ENCODE results near the gene SPTY2D1.

Gene SPTY2D1

DNA sequence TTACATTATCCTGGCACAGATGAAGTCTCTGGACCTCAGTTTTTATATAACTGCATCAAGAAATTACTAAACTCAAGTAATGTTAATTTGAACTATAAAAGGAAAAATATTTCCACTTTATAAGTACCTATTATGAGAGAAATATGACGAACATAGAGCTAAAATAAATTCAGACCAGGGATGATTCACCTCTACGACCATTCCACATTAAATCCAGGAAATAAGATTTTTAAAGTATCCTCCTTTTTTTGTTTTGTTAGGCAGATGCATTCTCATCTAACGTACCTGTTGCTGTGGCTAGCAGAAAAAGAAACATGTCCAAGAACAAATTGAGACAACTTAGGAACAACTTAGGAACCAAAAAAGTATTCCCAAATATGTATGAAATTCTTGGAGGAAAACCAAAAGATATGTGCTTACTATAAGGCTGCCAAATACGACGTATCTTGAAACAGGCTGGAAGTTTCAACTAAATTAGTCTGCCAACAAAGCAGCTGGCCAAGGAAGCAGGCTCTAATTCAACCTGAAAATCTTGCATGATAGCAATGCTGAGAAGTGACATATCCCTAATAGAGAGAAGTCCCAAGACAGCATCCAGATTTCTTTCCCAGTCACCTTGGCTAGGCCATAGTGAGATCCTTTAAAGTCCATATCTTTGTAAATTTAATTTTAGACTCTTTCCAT is 15.7 kb downstream of the SPTY2D1 start:
- Histone ChIP-seq H3K4me3 (ENCODE audit: low read depth, low read length) (no peak overlapping the region), H3K4me1 (ENCODE audit: control insufficient read depth in 1 of 2, insufficient read depth in 2 of 2, low read length in 2 of 2) (no peaks in the 10 kb centered on the region), H2BK12ac (ENCODE audit: low read length) (no peak overlapping the region), H3K79me2 (ENCODE audit: control insufficient read depth, insufficient read depth, low read length, poor library complexity) (no peaks in the 10 kb centered on the region), H3K23ac (ENCODE audit: low read length) (no peak overlapping the region), H3K27me3 (ENCODE audit: insufficient read depth, low read length) (no peaks in the 10 kb centered on the region), H2BK120ac (ENCODE audit: insufficient read depth, low read length, poor library complexity) (no peak overlapping the region), H2AK5ac (ENCODE audit: low read length) (no peak overlapping the region), H3K4ac (ENCODE audit: low read depth, low read length) (no peak overlapping the region), H4K91ac (ENCODE audit: low read depth, low read length) (no peak overlapping the region), H3K14ac (ENCODE audit: low read length) (no peak overlapping the region), H3K79me1 (ENCODE audit: low read length) (no peaks in the 10 kb centered on the region), H3K9me3 (ENCODE audit: insufficient read depth, low read depth, low read length) (peaks cover 2% of the 10 kb centered on the region), H3K9ac (ENCODE audit: low read length) (no peak overlapping the region), H4K12ac (ENCODE audit: low read depth, low read length) (no peak overlapping the region), H3K27ac (ENCODE audit: low read depth, low read length) (no peak overlapping the region), H2BK5ac (ENCODE audit: low read depth, low read length, poor library complexity) (no peak overlapping the region), H3K18ac (ENCODE audit: low read length) (no peak overlapping the region), H2AFZ (ENCODE audit: insufficient read depth, low read length, poor library complexity) (no peak overlapping the region), H3K36me3 (ENCODE audit: control insufficient read depth in 1 of 2, insufficient read depth in 2 of 2, low read length in 2 of 2) (peaks cover 14 to 15% of the 10 kb centered on the region in 2 experiments), H3K4me2 (ENCODE audit: low read length) (no peak overlapping the region), H4K8ac (ENCODE audit: low read depth, low read length) (no peak overlapping the region)
- DNase-seq = no peak
- WGBS (ENCODE audit: extremely low coverage, insufficient coverage, insufficient read length) = no CpG with 5 or more reads among the region's 5 CpGs

GRCh38 chr11:18617688-18618341 is 16.3 kb downstream of the SPTY2D1 start:
- Histone ChIP-seq H3K4me2 (ENCODE audit: low read length) (no peak overlapping the region), H3K23ac (ENCODE audit: low read length) (no peak overlapping the region), H3K9ac (ENCODE audit: low read length) (no peak overlapping the region), H4K91ac (ENCODE audit: low read depth, low read length) (no peak overlapping the region), H2BK120ac (ENCODE audit: insufficient read depth, low read length, poor library complexity) (no peak overlapping the region), H3K18ac (ENCODE audit: low read length) (no peak overlapping the region), H3K79me1 (ENCODE audit: low read length) (no peaks in the 10 kb centered on the region), H3K27ac (ENCODE audit: low read depth, low read length) (no peak overlapping the region), H2BK12ac (ENCODE audit: low read length) (no peak overlapping the region), H3K9me3 (ENCODE audit: insufficient read depth, low read depth, low read length) (peaks cover 2% of the 10 kb centered on the region), H3K4me1 (ENCODE audit: control insufficient read depth in 1 of 2, insufficient read depth in 2 of 2, low read length in 2 of 2) (no peaks in the 10 kb centered on the region), H4K8ac (ENCODE audit: low read depth, low read length) (no peak overlapping the region), H3K14ac (ENCODE audit: low read length) (no peak overlapping the region), H4K12ac (ENCODE audit: low read depth, low read length) (no peak overlapping the region), H2AK5ac (ENCODE audit: low read length) (no peak overlapping the region), H3K79me2 (ENCODE audit: control insufficient read depth, insufficient read depth, low read length, poor library complexity) (no peaks in the 10 kb centered on the region), H3K4ac (ENCODE audit: low read depth, low read length) (no peak overlapping the region), H3K4me3 (ENCODE audit: low read depth, low read length) (no peak overlapping the region), H2AFZ (ENCODE audit: insufficient read depth, low read length, poor library complexity) (no peak overlapping the region), H3K27me3 (ENCODE audit: insufficient read depth, low read length) (no peaks in the 10 kb centered on the region), H2BK5ac (ENCODE audit: low read depth, low read length, poor library complexity) (no peak overlapping the region), H3K36me3 (ENCODE audit: control insufficient read depth in 1 of 2, insufficient read depth in 2 of 2, low read length in 2 of 2) (peaks cover 15 to 16% of the 10 kb centered on the region in 2 experiments)
- DNase-seq = no peak
- WGBS (ENCODE audit: extremely low coverage, insufficient coverage, insufficient read length) = no CpG with 5 or more reads among the region's 10 CpGs

GRCh38 chr11:18615628-18616392 is 18.3 kb downstream of the SPTY2D1 start:
- Histone ChIP-seq H2BK120ac (ENCODE audit: insufficient read depth, low read length, poor library complexity) (no peak overlapping the region), H3K23ac (ENCODE audit: low read length) (no peak overlapping the region), H3K14ac (ENCODE audit: low read length) (no peak overlapping the region), H3K36me3 (ENCODE audit: control insufficient read depth in 1 of 2, insufficient read depth in 2 of 2, low read length in 2 of 2) (peaks cover 19 to 20% of the 10 kb centered on the region in 2 experiments), H3K27me3 (ENCODE audit: insufficient read depth, low read length) (no peaks in the 10 kb centered on the region), H4K12ac (ENCODE audit: low read depth, low read length) (no peak overlapping the region), H3K9me3 (ENCODE audit: insufficient read depth, low read depth, low read length) (no peaks in the 10 kb centered on the region), H3K9ac (ENCODE audit: low read length) (no peak overlapping the region), H2BK12ac (ENCODE audit: low read length) (no peak overlapping the region), H3K27ac (ENCODE audit: low read depth, low read length) (no peak overlapping the region), H3K4me2 (ENCODE audit: low read length) (no peak overlapping the region), H3K79me1 (ENCODE audit: low read length) (no peaks in the 10 kb centered on the region), H3K79me2 (ENCODE audit: control insufficient read depth, insufficient read depth, low read length, poor library complexity) (no peaks in the 10 kb centered on the region), H3K4me1 (ENCODE audit: control insufficient read depth in 1 of 2, insufficient read depth in 2 of 2, low read length in 2 of 2) (no peaks in the 10 kb centered on the region), H2AK5ac (ENCODE audit: low read length) (no peak overlapping the region), H4K91ac (ENCODE audit: low read depth, low read length) (no peak overlapping the region), H2AFZ (ENCODE audit: insufficient read depth, low read length, poor library complexity) (no peak overlapping the region), H3K4ac (ENCODE audit: low read depth, low read length) (no peak overlapping the region), H4K8ac (ENCODE audit: low read depth, low read length) (no peak overlapping the region), H2BK5ac (ENCODE audit: low read depth, low read length, poor library complexity) (no peak overlapping the region), H3K4me3 (ENCODE audit: low read depth, low read length) (no peak overlapping the region), H3K18ac (ENCODE audit: low read length) (no peak overlapping the region)
- DNase-seq = peak in 1 of 2 donors; percentile 18
- no CpG with 5 or more reads among the region's 11 CpGs for WGBS (ENCODE audit: extremely low coverage, insufficient coverage, insufficient read length)

- H2AFZ ChIP-seq (ENCODE audit: insufficient read depth, low read length, poor library complexity) = no peak overlapping the region
- no peak overlapping the region for H4K91ac ChIP-seq (ENCODE audit: low read depth, low read length)
- WGBS (ENCODE audit: extremely low coverage, insufficient coverage, insufficient read length) = no CpG with 5 or more reads among the region's 10 CpGs
- no peak overlapping the region for H3K14ac ChIP-seq (ENCODE audit: low read length)
- no peaks in the 10 kb centered on the region for H3K79me2 ChIP-seq (ENCODE audit: control insufficient read depth, insufficient read depth, low read length, poor library complexity)
- H3K9me3 ChIP-seq (ENCODE audit: insufficient read depth, low read depth, low read length) = no peaks in the 10 kb centered on the region
- no peak overlapping the region for H2BK120ac ChIP-seq (ENCODE audit: insufficient read depth, low read length, poor library complexity)
- H3K4me1 ChIP-seq (ENCODE audit: control insufficient read depth in 1 of 2, insufficient read depth in 2 of 2, low read length in 2 of 2) = no peaks in the 10 kb centered on the region
- no peak overlapping the region for H3K4me3 ChIP-seq (ENCODE audit: low read depth, low read length)
- no peak overlapping the region for H3K23ac ChIP-seq (ENCODE audit: low read length)
- no peak for DNase-seq
- H4K12ac ChIP-seq (ENCODE audit: low read depth, low read length) = no peak overlapping the region
- H3K36me3 ChIP-seq (ENCODE audit: control insufficient read depth in 1 of 2, insufficient read depth in 2 of 2, low read length in 2 of 2) = peaks cover 22 to 26% of the 10 kb centered on the region in 2 experiments
- no peak overlapping the region for H4K8ac ChIP-seq (ENCODE audit: low read depth, low read length)
- no peak overlapping the region for H3K4ac ChIP-seq (ENCODE audit: low read depth, low read length)
- H3K79me1 ChIP-seq (ENCODE audit: low read length) = no peaks in the 10 kb centered on the region
- no peak overlapping the region for H3K4me2 ChIP-seq (ENCODE audit: low read length)
- no peak overlapping the region for H2BK5ac ChIP-seq (ENCODE audit: low read depth, low read length, poor library complexity)
- H3K9ac ChIP-seq (ENCODE audit: low read length) = no peak overlapping the region
- H3K18ac ChIP-seq (ENCODE audit: low read length) = no peak overlapping the region
- H2BK12ac ChIP-seq (ENCODE audit: low read length) = no peak overlapping the region
- no peak overlapping the region for H3K27ac ChIP-seq (ENCODE audit: low read depth, low read length)
- no peak overlapping the region for H2AK5ac ChIP-seq (ENCODE audit: low read length)
- H3K27me3 ChIP-seq (ENCODE audit: insufficient read depth, low read length) = no peaks in the 10 kb centered on the region
These were observed 19.5 kb downstream of the SPTY2D1 start for GRCh38 chr11:18614667-18615066.

All from trophoblast cell (in vitro differentiated cells and primary cell).